WTC11 (cell line): ENCODE results near the gene KCNK15. TPM values are rescaled to one million over a fixed set of nuclear protein-coding genes. Genes with fewer than 3 reads are reported as not detected.
A peak's percentile ranks its signal among the peaks of the same experiment; 100 is the strongest.

Experiments
- ATAC-seq: fragments of 200-7000 bp; cut with Tn5 transposase; 2 replicates; pipeline ENCODE4 v1.10.0; 2021; ENCODE audit warnings: mild to moderate bottlenecking, moderate library complexity
- CTCF ChIA-PET: fragments of 300-600 bp; sonication (Branson Sonifier 250); formaldehyde crosslinking; loops from one replicate; lab custom pipeline; 2021; ENCODE audit warnings: antibody characterized with exemption; lab: Charles Lee
- POLR2A ChIA-PET: fragments of 350-600 bp; sonication (Branson Sonifier 250); formaldehyde crosslinking; loops from one replicate; lab custom pipeline; 2021; ENCODE audit warnings: antibody characterized with exemption; lab: Charles Lee
- DNase-seq: peaks from one replicate; pipeline ENCODE4 v3.0.0; 2021; ENCODE audit warnings: low spot score
- H3K27ac Mint-ChIP-seq: 2 replicates; pipeline ENCODE4 v1.8.0; 2021; ENCODE audit warnings: mixed read lengths
- H3K27me3 Mint-ChIP-seq: 2 replicates; pipeline ENCODE4 v1.8.0; 2021; ENCODE audit warnings: low read depth, mild to moderate bottlenecking, moderate library complexity, mixed read lengths
- H3K36me3 Mint-ChIP-seq: 2 replicates; pipeline ENCODE4 v1.8.0; 2021; ENCODE audit warnings: mixed read lengths
- H3K4me1 Mint-ChIP-seq: 2 replicates; pipeline ENCODE4 v1.8.0; 2022; ENCODE audit warnings: mixed read lengths
- H3K4me3 Mint-ChIP-seq: 2 replicates; pipeline ENCODE4 v1.8.0; 2021; ENCODE audit warnings: mild to moderate bottlenecking, moderate library complexity, mixed read lengths
- H3K9me3 Mint-ChIP-seq: 2 replicates; pipeline ENCODE4 v1.8.0; 2021; ENCODE audit warnings: mixed read lengths
- AFF4 ChIP-seq: sonication (generic); formaldehyde crosslinking; IDR thresholded peaks from 2 replicates; pipeline ENCODE4 v1.8.1; 2023; ENCODE audit warnings: mild to moderate bottlenecking, missing genetic modification reagents, borderline replicate concordance
- ATF2 ChIP-seq: sonication (generic); formaldehyde crosslinking; IDR thresholded peaks from 2 replicates; pipeline ENCODE4 v1.8.1; 2022; ENCODE audit warnings: low read depth, missing genetic modification reagents, borderline replicate concordance
- E2F1 ChIP-seq: sonication (generic); formaldehyde crosslinking; IDR thresholded peaks from 2 replicates; pipeline ENCODE4 v1.8.0; 2022; ENCODE audit warnings: mild to moderate bottlenecking, missing genetic modification reagents
- E2F4 ChIP-seq: sonication (generic); formaldehyde crosslinking; IDR thresholded peaks from 2 replicates; pipeline ENCODE4 v1.8.1; 2022; ENCODE audit warnings: low read depth, mild to moderate bottlenecking, moderate library complexity, missing genetic modification reagents, borderline replicate concordance
- E2F5 ChIP-seq: sonication (generic); formaldehyde crosslinking; IDR thresholded peaks from 2 replicates; pipeline ENCODE4 v1.8.1; 2022; ENCODE audit warnings: mild to moderate bottlenecking, moderate library complexity, missing genetic modification reagents
- FOXK1 ChIP-seq: sonication (generic); formaldehyde crosslinking; IDR thresholded peaks from 2 replicates; pipeline ENCODE4 v1.8.0; 2022; ENCODE audit warnings: mild to moderate bottlenecking, moderate library complexity, missing genetic modification reagents
- GRHL2 ChIP-seq: fragments of 250-450 bp; sonication (Bioruptor Pico); IDR thresholded peaks from 2 replicates; pipeline ENCODE4 v1.8.0; 2022; ENCODE audit warnings: mild to moderate bottlenecking, moderate library complexity; ENCODE audit not compliant: insufficient replicate concordance, severe bottlenecking
- NFATC4 ChIP-seq: fragments of 250-450 bp; sonication (Bioruptor Pico); IDR thresholded peaks from 2 replicates; pipeline ENCODE4 v1.9.0; 2021; ENCODE audit warnings: mild to moderate bottlenecking
- NR1H2 ChIP-seq: sonication (generic); formaldehyde crosslinking; IDR thresholded peaks from 2 replicates; pipeline ENCODE4 v1.9.0; 2021; ENCODE audit warnings: mild to moderate bottlenecking, moderate library complexity, missing genetic modification reagents
- NR3C1 ChIP-seq: sonication (generic); formaldehyde crosslinking; conservative IDR thresholded peaks from 2 replicates; pipeline ENCODE4 v1.8.1; 2023; ENCODE audit warnings: low read depth, mild to moderate bottlenecking, missing genetic modification reagents
- STAT6 ChIP-seq: sonication (generic); formaldehyde crosslinking; conservative IDR thresholded peaks from 2 replicates; pipeline ENCODE4 v1.8.1; 2023; ENCODE audit warnings: mild to moderate bottlenecking, low read depth, missing genetic modification reagents, moderate library complexity
- TEAD4 ChIP-seq: sonication (generic); formaldehyde crosslinking; IDR thresholded peaks from 2 replicates; pipeline ENCODE4 v1.8.0; 2022; ENCODE audit warnings: mild to moderate bottlenecking, missing genetic modification reagents
- TP53 ChIP-seq: sonication (generic); formaldehyde crosslinking; IDR thresholded peaks from 2 replicates; pipeline ENCODE4 v1.8.1; 2023; ENCODE audit warnings: mild to moderate bottlenecking, missing genetic modification reagents
- ZNF263 ChIP-seq: sonication (generic); formaldehyde crosslinking; IDR thresholded peaks from 2 replicates; pipeline ENCODE4 v1.8.1; 2022; ENCODE audit warnings: low read depth, mild to moderate bottlenecking, moderate library complexity, missing genetic modification reagents
- ZNF281 ChIP-seq: sonication (generic); formaldehyde crosslinking; IDR thresholded peaks from 2 replicates; pipeline ENCODE4 v1.8.0; 2023; ENCODE audit warnings: mild to moderate bottlenecking, missing genetic modification reagents
- total RNA-seq: library from RNA; stranded (reverse); gene quantifications from 3 replicates; pipeline ENCODE4 v1.2.3, GENCODE V29; 2021

The KCNK15 gene
- total RNA-seq, 1 experiment from 2014 or later = 0.24 TPM

GRCh38 chr20:44765701-44766347, 20.2 kb downstream of the KCNK15 start (continued):
- TF ChIP-seq AFF4 (CRISPR knock-in tag) (no peak), TP53 (CRISPR knock-in tag) (no peak), GRHL2 (CRISPR knock-in tag) (no peak), ATF2 (no peak), STAT6 (CRISPR knock-in tag) (no peak), ZNF281 (CRISPR knock-in tag) (no peak), FOXK1 (CRISPR knock-in tag) (no peak), TEAD4 (CRISPR knock-in tag) (no peak), E2F4 (CRISPR knock-in tag) (no peak), E2F1 (CRISPR knock-in tag) (no peak), NFATC4 (no peak)

GRCh38 chr20:44768256-44768655, 22.6 kb downstream of the KCNK15 start:
- CTCF ChIA-PET = interaction anchor here (1.5 to 2.8 kb wide), 3 partner anchors 17 to 32 kb away, joined by 3 to 14 read pairs (median 6); no protein-coding TSS in a partner anchor
- no peak overlapping the region for H3K4me3 Mint-ChIP-seq
- ATAC-seq (no peak), DNase-seq (no peak)
- H3K27ac Mint-ChIP-seq = peak overlapping the region; percentile 39; the same call in 1 of the 2 replicates
- H3K4me1 Mint-ChIP-seq = peaks cover 4% of the 10 kb centered on the region; the same call in 1 of the 2 replicates
- TF ChIP-seq ZNF263 (no peak), TP53 (CRISPR knock-in tag) (no peak), E2F5 (CRISPR knock-in tag) (no peak), NR3C1 (CRISPR knock-in tag) (no peak), NR1H2 (CRISPR knock-in tag) (no peak)
- H3K27me3 Mint-ChIP-seq = no peaks in the 10 kb centered on the region
- H3K36me3 Mint-ChIP-seq = no peaks in the 10 kb centered on the region
- no peaks in the 10 kb centered on the region for H3K9me3 Mint-ChIP-seq
- POLR2A ChIA-PET = no interaction called here
